ENCODE results near the gene THSD4. TPM values are rescaled to one million over a fixed set of nuclear protein-coding genes. Genes with fewer than 3 reads are reported as not detected.
A peak's percentile ranks its signal among the peaks of the same experiment; 100 is the strongest.

THSD4 gene
- polyA plus RNA-seq, 1 experiment: 18.8 TPM

- ChIA-PET POLR2A (no interaction called here), CTCF (interaction anchor here (0.8 to 4.7 kb wide), 13 partner anchors 125 to 469 kb away, joined by 3 to 25 read pairs (median 5); no protein-coding TSS in a partner anchor)
- no peak for TF ChIP-seq CTCF (IDR thresholded peaks at IDR 0.05; ENCODE audit: insufficient read depth, low read depth, low read length)
- H3K4me3 ChIP-seq (ENCODE audit: low read depth, low read length): no peak overlapping the region
- H3K36me3 ChIP-seq (ENCODE audit: control insufficient read depth, insufficient read depth, low read length): no peaks in the 10 kb centered on the region
- no peaks in the 10 kb centered on the region for H3K27me3 ChIP-seq (ENCODE audit: control insufficient read depth, insufficient read depth, low read length)
- DNase-seq (ENCODE audit: low read depth): no peak
Observed at GRCh38 chr15:71444866-71445590, 329.8 kb downstream of the THSD4 start.

- no peak for DNase-seq (ENCODE audit: low read depth)
- H3K36me3 ChIP-seq (ENCODE audit: control insufficient read depth, insufficient read depth, low read length): peaks cover 3% of the 10 kb centered on the region; the same call in 1 of the 2 replicates
- POLR2A ChIA-PET: no interaction called here
- CTCF ChIA-PET: interaction anchor here (0.7 to 1.5 kb wide), 11 partner anchors 9 to 474 kb away, joined by 3 to 5 read pairs (median 3); no protein-coding TSS in a partner anchor
- no peaks in the 10 kb centered on the region for H3K27me3 ChIP-seq (ENCODE audit: control insufficient read depth, insufficient read depth, low read length)
- no peak overlapping the region for H3K4me3 ChIP-seq (ENCODE audit: low read depth, low read length)
- TF ChIP-seq CTCF (IDR thresholded peaks at IDR 0.05; ENCODE audit: insufficient read depth, low read depth, low read length): no peak
Observed at GRCh38 chr15:71447328-71448250, 332.3 kb downstream of the THSD4 start.

- H3K4me3 ChIP-seq (ENCODE audit: low read depth, low read length): no peak overlapping the region
- no peaks in the 10 kb centered on the region for H3K27me3 ChIP-seq (ENCODE audit: control insufficient read depth, insufficient read depth, low read length)
- POLR2A ChIA-PET: no interaction called here
- TF ChIP-seq CTCF (IDR thresholded peaks at IDR 0.05; ENCODE audit: insufficient read depth, low read depth, low read length): peak; percentile 86
- DNase-seq (ENCODE audit: low read depth): no peak
- CTCF ChIA-PET: interaction anchor here (2.3 kb wide), 1 partner anchor 282 kb away, joined by 12 read pairs; no protein-coding TSS in a partner anchor
- peaks cover 3% of the 10 kb centered on the region; the same call in 1 of the 2 replicates for H3K36me3 ChIP-seq (ENCODE audit: control insufficient read depth, insufficient read depth, low read length)
Observed at GRCh38 chr15:71448688-71449114, 333.4 kb downstream of the THSD4 start.

- peaks cover 3% of the 10 kb centered on the region; the same call in 1 of the 2 replicates for H3K36me3 ChIP-seq (ENCODE audit: control insufficient read depth, insufficient read depth, low read length)
- no peak for DNase-seq (ENCODE audit: low read depth)
- ChIA-PET POLR2A (no interaction called here), CTCF (interaction anchor here (0.8 to 2.3 kb wide), 10 partner anchors 11 to 352 kb away, joined by 3 to 12 read pairs (median 4); no protein-coding TSS in a partner anchor)
- TF ChIP-seq CTCF (IDR thresholded peaks at IDR 0.05; ENCODE audit: insufficient read depth, low read depth, low read length): no peak
- no peaks in the 10 kb centered on the region for H3K27me3 ChIP-seq (ENCODE audit: control insufficient read depth, insufficient read depth, low read length)
- no peak overlapping the region for H3K4me3 ChIP-seq (ENCODE audit: low read depth, low read length)
Observed at GRCh38 chr15:71449363-71449762, 334.1 kb downstream of the THSD4 start.

- TF ChIP-seq CTCF (IDR thresholded peaks at IDR 0.05; ENCODE audit: insufficient read depth, low read depth, low read length): no peak
- CTCF ChIA-PET: interaction anchor here (0.6 to 2.3 kb wide), 14 partner anchors 9 to 476 kb away, joined by 3 to 12 read pairs (median 4); no protein-coding TSS in a partner anchor
Observed at GRCh38 chr15:71449956-71450355, 334.7 kb downstream of the THSD4 start.

More at GRCh38 chr15:71449956-71450355, 334.7 kb downstream of the THSD4 start:
- POLR2A ChIA-PET: no interaction called here
- peaks cover 3% of the 10 kb centered on the region; the same call in 1 of the 2 replicates for H3K36me3 ChIP-seq (ENCODE audit: control insufficient read depth, insufficient read depth, low read length)
- H3K4me3 ChIP-seq (ENCODE audit: low read depth, low read length): no peak overlapping the region
- DNase-seq (ENCODE audit: low read depth): no peak
- no peaks in the 10 kb centered on the region for H3K27me3 ChIP-seq (ENCODE audit: control insufficient read depth, insufficient read depth, low read length)

Measured in BJ (cell line).